Neural progenitor cell (in vitro differentiated cells): ENCODE measurements around the gene DNASE1L3. TPM values are rescaled to one million over a fixed set of nuclear protein-coding genes. Genes with fewer than 3 reads are reported as not detected.

Experiments used
- DNase-seq: peaks from one replicate; pipeline ENCODE4 v3.0.0-alpha.2; 2016; ENCODE audit warnings: low spot score
- H2AFZ ChIP-seq: fragments of 200-600 bp; sonication (generic); replicated peaks from 2 replicates; pipeline ENCODE4 v1.6.1; 2016; ENCODE audit warnings: antibody characterized with exemption
- H3F3A ChIP-seq: fragments of 200-600 bp; sonication (generic); 2 replicates; pipeline ENCODE4 v1.6.1; 2016; ENCODE audit warnings: antibody characterized with exemption, low read depth
- H3K27ac ChIP-seq: fragments of 200-600 bp; sonication (generic); 2 replicates; pipeline ENCODE4 v1.5.1; 2016; ENCODE audit warnings: mild to moderate bottlenecking
- H3K27me3 ChIP-seq: fragments of 200-600 bp; sonication (generic); 2 replicates; pipeline ENCODE4 v1.6.1; 2016; ENCODE audit warnings: mild to moderate bottlenecking, moderate library complexity
- H3K36me3 ChIP-seq: fragments of 200-600 bp; sonication (generic); 2 replicates; pipeline ENCODE4 v1.5.1; 2016
- H3K4me1 ChIP-seq: fragments of 200-600 bp; sonication (generic); 2 replicates; pipeline ENCODE4 v1.6.1; 2016; ENCODE audit warnings: mixed run types
- H3K4me2 ChIP-seq: fragments of 200-600 bp; sonication (generic); 2 replicates; pipeline ENCODE4 v1.6.1; 2016
- H3K4me3 ChIP-seq: fragments of 200-600 bp; sonication (generic); 2 replicates; pipeline ENCODE4 v1.5.1; 2016
- H3K79me2 ChIP-seq: fragments of 200-600 bp; sonication (generic); 2 replicates; pipeline ENCODE4 v1.6.1; 2016; ENCODE audit warnings: low read depth
- H3K9ac ChIP-seq: fragments of 200-600 bp; sonication (generic); 2 replicates; pipeline ENCODE4 v1.6.1; 2016
- H3K9me3 ChIP-seq: fragments of 200-600 bp; sonication (generic); 2 replicates; pipeline ENCODE4 v1.5.1; 2016; ENCODE audit warnings: low read depth
- H4K20me1 ChIP-seq: fragments of 200-600 bp; sonication (generic); 2 replicates; pipeline ENCODE4 v1.6.1; 2016; ENCODE audit warnings: low read depth
- H3K27ac Mint-ChIP-seq: 3 replicates; pipeline ENCODE4 v1.8.0; 2021; ENCODE audit warnings: mixed read lengths
- H3K27me3 Mint-ChIP-seq: 2 replicates; pipeline ENCODE4 v1.8.0; 2022; ENCODE audit warnings: low read depth, mild to moderate bottlenecking, inconsistent platforms, moderate library complexity, mixed read lengths; ENCODE audit not compliant: insufficient read depth
- H3K36me3 Mint-ChIP-seq: 3 replicates; pipeline ENCODE4 v1.8.0; 2021; ENCODE audit warnings: mixed read lengths
- H3K4me1 Mint-ChIP-seq: 3 replicates; pipeline ENCODE4 v1.8.0; 2021; ENCODE audit warnings: mixed read lengths
- H3K4me3 Mint-ChIP-seq: 3 replicates; pipeline ENCODE4 v1.8.0; 2021; ENCODE audit warnings: mild to moderate bottlenecking, moderate library complexity, mixed read lengths
- H3K9me3 Mint-ChIP-seq: 3 replicates; pipeline ENCODE4 v1.8.0; 2020; ENCODE audit warnings: mixed read lengths
- CTCF ChIP-seq: fragments of 200-600 bp; sonication (generic); IDR thresholded peaks from 2 replicates; pipeline ENCODE4 v1.5.1; 2017; ENCODE audit warnings: antibody characterized with exemption, mild to moderate bottlenecking
- EZH2 ChIP-seq: fragments of 200-600 bp; sonication (generic); IDR thresholded peaks from 2 replicates; pipeline ENCODE4 v1.6.1; 2017; ENCODE audit warnings: antibody characterized with exemption, mild to moderate bottlenecking, moderate library complexity
- EZH2phosphoT487 ChIP-seq: fragments of 200-600 bp; sonication (generic); IDR thresholded peaks from 2 replicates; pipeline ENCODE4 v1.6.1; 2017; ENCODE audit warnings: antibody characterized with exemption
- total RNA-seq: library from RNA; depleted of rRNA; stranded (reverse); fragments of >200 nt; gene quantifications from 2 replicates; pipeline ENCODE4 v1.2.3, GENCODE V29; 2015; ENCODE audit warnings: low replicate concordance

The DNASE1L3 gene
- total RNA-seq, 1 donor from 2014 or later: not detected

GRCh38 chr3:58148049-58148448, 62.7 kb downstream of the DNASE1L3 start:
- Histone ChIP-seq H3K9me3 (no peaks in the 10 kb centered on the region), H3K27me3 (no peaks in the 10 kb centered on the region), H3K4me2 (no peak overlapping the region), H3K4me1 (no peaks in the 10 kb centered on the region), H3K9ac (no peak overlapping the region), H4K20me1 (no peaks in the 10 kb centered on the region), H3K79me2 (no peaks in the 10 kb centered on the region), H3F3A (no peaks in the 10 kb centered on the region), H2AFZ (no peak overlapping the region), H3K4me3 (no peak overlapping the region), H3K27ac (no peak overlapping the region), H3K36me3 (no peaks in the 10 kb centered on the region)
- peaks cover 3% of the 10 kb centered on the region for H3K27me3 Mint-ChIP-seq
- H3K9me3 Mint-ChIP-seq: no peaks in the 10 kb centered on the region
- TF ChIP-seq CTCF: no peak
- TF ChIP-seq EZH2: no peak
- TF ChIP-seq EZH2phosphoT487: no peak
- no peak for DNase-seq
- H3K4me3 Mint-ChIP-seq: no peak overlapping the region
- peaks cover 31% of the 10 kb centered on the region for H3K36me3 Mint-ChIP-seq
- peak overlapping the region; percentile 57 for H3K27ac Mint-ChIP-seq
- H3K4me1 Mint-ChIP-seq: no peaks in the 10 kb centered on the region

GRCh38 chr3:58144478-58145325, 66.1 kb downstream of the DNASE1L3 start:
- peaks cover 3% of the 10 kb centered on the region for H4K20me1 ChIP-seq
- H3K36me3 Mint-ChIP-seq: peaks cover 35% of the 10 kb centered on the region
- TF ChIP-seq EZH2phosphoT487 (no peak), CTCF (no peak), EZH2 (no peak)
- peaks cover 12% of the 10 kb centered on the region for H3K4me1 ChIP-seq
- DNase-seq: no peak
- peaks cover 3% of the 10 kb centered on the region for H3K27me3 Mint-ChIP-seq
- no peaks in the 10 kb centered on the region for H3K9me3 Mint-ChIP-seq
- H3K27ac ChIP-seq: no peak overlapping the region
- H3K36me3 ChIP-seq: no peaks in the 10 kb centered on the region
- no peak overlapping the region for H3K4me2 ChIP-seq
- no peak overlapping the region for H3K4me3 Mint-ChIP-seq
- no peak overlapping the region for H2AFZ ChIP-seq
- H3K4me1 Mint-ChIP-seq: peaks cover 16% of the 10 kb centered on the region
- no peaks in the 10 kb centered on the region for H3K79me2 ChIP-seq
- H3K27me3 ChIP-seq: no peaks in the 10 kb centered on the region
- peaks cover 14% of the 10 kb centered on the region for H3F3A ChIP-seq
- no peaks in the 10 kb centered on the region for H3K9me3 ChIP-seq
- no peak overlapping the region for H3K27ac Mint-ChIP-seq
- no peak overlapping the region for H3K9ac ChIP-seq
- no peak overlapping the region for H3K4me3 ChIP-seq

- no peak overlapping the region for H3K4me3 ChIP-seq
- Mint-ChIP-seq H3K27ac (no peak overlapping the region), H3K36me3 (peaks cover 27% of the 10 kb centered on the region), H3K4me1 (peaks cover 16% of the 10 kb centered on the region), H3K4me3 (no peak overlapping the region), H3K27me3 (no peaks in the 10 kb centered on the region), H3K9me3 (no peaks in the 10 kb centered on the region)
- TF ChIP-seq EZH2phosphoT487: no peak
- no peak for TF ChIP-seq EZH2
- TF ChIP-seq CTCF: no peak
- H3K4me2 ChIP-seq: no peak overlapping the region
- H3K79me2 ChIP-seq: no peaks in the 10 kb centered on the region
- no peaks in the 10 kb centered on the region for H3K9me3 ChIP-seq
- no peak overlapping the region for H3K9ac ChIP-seq
- peaks cover 14% of the 10 kb centered on the region for H3F3A ChIP-seq
- no peak overlapping the region for H2AFZ ChIP-seq
- H3K4me1 ChIP-seq: peaks cover 12% of the 10 kb centered on the region
- no peak overlapping the region for H3K27ac ChIP-seq
- no peak for DNase-seq
- H3K36me3 ChIP-seq: no peaks in the 10 kb centered on the region
- H4K20me1 ChIP-seq: peaks cover 3% of the 10 kb centered on the region
- H3K27me3 ChIP-seq: no peaks in the 10 kb centered on the region
Measured at GRCh38 chr3:58143417-58144055, 67.2 kb downstream of the DNASE1L3 start.

Other genes with a start within 250 kb of the DNASE1L3 start
- 32.0 and 54.9 TPM in 2 replicates for gene FLNB, start 202.6 kb downstream of the DNASE1L3 start, total RNA-seq
- 18.5 and 21.5 TPM in 2 replicates for gene ABHD6, start 26.8 kb upstream of the DNASE1L3 start, total RNA-seq
- 16.4 and 17.8 TPM in 2 replicates for gene RPP14, start 95.3 kb upstream of the DNASE1L3 start, total RNA-seq
- 14.0 and 29.5 TPM in 2 replicates for gene HTD2, start 95.5 kb upstream of the DNASE1L3 start, total RNA-seq
- 11.1 and 14.3 TPM in 2 replicates for gene PXK, start 121.9 kb upstream of the DNASE1L3 start, total RNA-seq
- gene PDHB, start 222.9 kb upstream of the DNASE1L3 start, total RNA-seq: 155 and 203 TPM in 2 replicates